ENCODE measurements around the gene NCLN. TPM values are rescaled to one million over a fixed set of nuclear protein-coding genes. Genes with fewer than 3 reads are reported as not detected.
A peak's percentile ranks its signal among the peaks of the same experiment; 100 is the strongest.

Gene NCLN
- total RNA-seq, 2 donors from 2014 or later, result 29.4 to 40.4 TPM

GRCh38 chr19:3186891-3187661 lies 1.3 kb downstream of the NCLN start:
- no peak for DNase-seq (ENCODE audit: low spot score)
- H3K4me1 ChIP-seq (ENCODE audit: control insufficient read depth in 1 of 2, low read depth in 2 of 2), result peaks cover 10 to 23% of the 10 kb centered on the region in 2 donors
- H3K27me3 ChIP-seq (replicated peaks; ENCODE audit: insufficient read depth), result no peaks in the 10 kb centered on the region
- no peaks in the 10 kb centered on the region for H3K9me3 ChIP-seq
- peak overlapping the region; percentile 85 for H3K4me3 ChIP-seq
- ATAC-seq (ENCODE audit: insufficient number of reproducible peaks, low FRiP score, low read depth), result no peak
- no peak overlapping the region for H3K27ac ChIP-seq
- no peak for TF ChIP-seq CTCF (IDR thresholded peaks at IDR 0.05)
- no peaks in the 10 kb centered on the region for H3K36me3 ChIP-seq

GRCh38 chr19:3187662-3188511 lies 2.2 kb downstream of the NCLN start:
- no peak overlapping the region for H3K4me3 ChIP-seq
- DNase-seq (ENCODE audit: low spot score) (no peak), ATAC-seq (ENCODE audit: insufficient number of reproducible peaks, low FRiP score, low read depth) (no peak)
- no peaks in the 10 kb centered on the region for H3K27me3 ChIP-seq (replicated peaks; ENCODE audit: insufficient read depth)
- H3K27ac ChIP-seq, result no peak overlapping the region
- no peak for TF ChIP-seq CTCF (IDR thresholded peaks at IDR 0.05)
- H3K4me1 ChIP-seq (ENCODE audit: control insufficient read depth in 1 of 2, low read depth in 2 of 2), result peaks cover 10 to 23% of the 10 kb centered on the region in 2 donors
- no peaks in the 10 kb centered on the region for H3K9me3 ChIP-seq
- H3K36me3 ChIP-seq, result no peaks in the 10 kb centered on the region

- no peaks in the 10 kb centered on the region for H3K27me3 ChIP-seq (replicated peaks; ENCODE audit: insufficient read depth)
- H3K9me3 ChIP-seq, result no peaks in the 10 kb centered on the region
- ATAC-seq (ENCODE audit: insufficient number of reproducible peaks, low FRiP score, low read depth) (no peak), DNase-seq (ENCODE audit: low spot score) (no peak)
- no peak for TF ChIP-seq CTCF (IDR thresholded peaks at IDR 0.05)
- H3K4me1 ChIP-seq (ENCODE audit: control insufficient read depth in 1 of 2, low read depth in 2 of 2), result peaks cover 10 to 23% of the 10 kb centered on the region in 2 donors
- peaks cover 8% of the 10 kb centered on the region for H3K36me3 ChIP-seq
- H3K27ac ChIP-seq, result no peak overlapping the region
- no peak overlapping the region for H3K4me3 ChIP-seq
These were observed 3.2 kb downstream of the NCLN start for GRCh38 chr19:3188627-3189596.

- Histone ChIP-seq H3K4me3 (no peak overlapping the region), H3K27ac (no peak overlapping the region), H3K9me3 (no peaks in the 10 kb centered on the region), H3K27me3 (replicated peaks; ENCODE audit: insufficient read depth) (no peaks in the 10 kb centered on the region), H3K36me3 (peaks cover 10% of the 10 kb centered on the region), H3K4me1 (ENCODE audit: control insufficient read depth in 1 of 2, low read depth in 2 of 2) (peaks cover 10 to 20% of the 10 kb centered on the region in 2 donors)
- ATAC-seq (ENCODE audit: insufficient number of reproducible peaks, low FRiP score, low read depth), result no peak
- no peak for TF ChIP-seq CTCF (IDR thresholded peaks at IDR 0.05)
- DNase-seq (ENCODE audit: low spot score), result no peak
These were observed 4.2 kb downstream of the NCLN start for GRCh38 chr19:3189702-3190469.
